Glomerular endothelial cell (primary cell): ENCODE results near the gene KRTAP5-5. TPM values are rescaled to one million over a fixed set of nuclear protein-coding genes. Genes with fewer than 3 reads are reported as not detected.

Source experiments
- DNase-seq: peaks from one replicate; pipeline ENCODE4 v3.0.0-alpha.2; 2011; ENCODE audit warnings: low read depth, low spot score; ENCODE audit errors: extremely low read depth
- total RNA-seq: library from RNA; depleted of rRNA; stranded (reverse); fragments of >200 nt; gene quantifications from 2 replicates; pipeline ENCODE4 v1.2.3, GENCODE V29; 2015

KRTAP5-5 gene
- total RNA-seq, 1 donor from 2014 or later: not detected

GRCh38 chr11:1673446-1674172 lies 44.0 kb downstream of the KRTAP5-5 start:
- DNase-seq: no peak

- DNase-seq: no peak
These were observed 44.9 kb downstream of the KRTAP5-5 start for GRCh38 chr11:1674173-1675131.

GRCh38 chr11:1675536-1676228 lies 46.1 kb downstream of the KRTAP5-5 start:
- no peak for DNase-seq

GRCh38 chr11:1676229-1676740 lies 46.7 kb downstream of the KRTAP5-5 start:
- DNase-seq: no peak

DNA sequence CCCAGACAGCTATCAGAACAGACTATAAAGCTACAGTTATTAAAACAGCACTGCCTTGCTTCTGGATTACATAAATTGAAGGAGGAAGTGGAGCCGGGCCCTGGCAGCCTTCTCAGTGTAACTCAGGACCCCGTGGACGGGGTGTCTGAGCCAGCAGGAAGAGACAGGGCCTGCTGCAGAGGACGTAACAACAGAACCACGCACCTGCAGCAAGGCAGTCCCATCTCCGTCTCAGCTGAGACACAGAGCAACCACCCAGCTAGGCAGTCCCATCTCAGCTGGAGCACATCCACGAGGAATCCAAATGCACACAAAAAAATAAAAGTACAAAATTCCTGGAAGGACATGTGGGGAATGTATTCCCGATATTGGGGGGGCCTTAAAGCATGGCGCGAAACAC lies 50.3 kb downstream of the KRTAP5-5 start:
- DNase-seq: no peak

Other genes with a start within 250 kb of the KRTAP5-5 start
- 0.15 and 0.93 TPM in 2 replicates for gene BRSK2, start 239.8 kb upstream of the KRTAP5-5 start, total RNA-seq
- gene MOB2, start 143.0 kb upstream of the KRTAP5-5 start, total RNA-seq: 34.6 and 47.1 TPM in 2 replicates
- gene DUSP8, start 57.5 kb upstream of the KRTAP5-5 start, total RNA-seq: 5.9 and 8.9 TPM in 2 replicates
- gene KRTAP5-1, start 44.5 kb upstream of the KRTAP5-5 start, total RNA-seq: not detected in 2 replicates
- gene KRTAP5-2, start 31.5 kb upstream of the KRTAP5-5 start, total RNA-seq: not detected in 2 replicates
- not detected in 2 replicates for gene KRTAP5-3, start 21.3 kb upstream of the KRTAP5-5 start, total RNA-seq
- not detected in 2 replicates for gene KRTAP5-4, start 7.6 kb upstream of the KRTAP5-5 start, total RNA-seq
- gene KRTAP5-6, start 67.4 kb downstream of the KRTAP5-5 start, total RNA-seq: not detected in 2 replicates
- 1.1 TPM in 1 of 2 replicates, not detected in the other for gene IFITM10, start 120.8 kb downstream of the KRTAP5-5 start, total RNA-seq
- gene CTSD, start 134.2 kb downstream of the KRTAP5-5 start, total RNA-seq: 671 and 739 TPM in 2 replicates
- gene SYT8, start 205.2 kb downstream of the KRTAP5-5 start, total RNA-seq: not detected in 2 replicates
- gene TNNI2, start 209.2 kb downstream of the KRTAP5-5 start, total RNA-seq: not detected in 2 replicates
- 1.1 TPM in 1 of 2 replicates, not detected in the other for gene LSP1, start 223.3 kb downstream of the KRTAP5-5 start, total RNA-seq